H1 (cell line): ENCODE data around the gene CALY. TPM values are rescaled to one million over a fixed set of nuclear protein-coding genes. Genes with fewer than 3 reads are reported as not detected.

Experiments
- CTCF ChIA-PET: fragments of 300-600 bp; sonication (Branson Sonifier 250); formaldehyde crosslinking; loops from one replicate; lab custom pipeline; 2021; ENCODE audit not compliant: partially characterized antibody; lab: Charles Lee
- POLR2A ChIA-PET: fragments of 300-600 bp; sonication (Branson Sonifier 250); formaldehyde crosslinking; loops from one replicate; lab custom pipeline; 2021; ENCODE audit warnings: inconsistent platforms; ENCODE audit not compliant: partially characterized antibody; lab: Charles Lee
- DNase-seq, 2 experiments: peaks; one replicate each; pipeline versions ENCODE4 v3.0.0 to v3.0.0-alpha.2; 2010 to 2022; ENCODE audit warnings: low spot score in 2 of 2, low read depth in 1 of 2, mixed read lengths in 1 of 2
- FAIRE-seq: peaks from 2 replicates; lab custom pipeline; 2011; peaks lifted over from hg19 to GRCh38; lab: Jason Lieb, UNC
- H2AFZ ChIP-seq: 2 replicates; pipeline ENCODE4 v1.8.1; 2012; ENCODE audit warnings: low read length, inconsistent platforms
- H2AK5ac ChIP-seq: 2 replicates; pipeline ENCODE4 v1.6.1; 2013; ENCODE audit warnings: low read depth, low read length
- H2BK120ac ChIP-seq: replicated peaks from 2 replicates; pipeline ENCODE3; 2013; ENCODE audit warnings: low read depth, low read length, inconsistent platforms
- H2BK12ac ChIP-seq: 2 replicates; pipeline ENCODE4 v1.6.1; 2013; ENCODE audit warnings: low read depth, low read length
- H2BK15ac ChIP-seq: 2 replicates; pipeline ENCODE4 v1.6.1; 2013; ENCODE audit warnings: low read length
- H2BK20ac ChIP-seq: 2 replicates; pipeline ENCODE4 v1.6.1; 2013; ENCODE audit warnings: low read length
- H2BK5ac ChIP-seq: 2 replicates; pipeline ENCODE4 v1.6.1; 2013; ENCODE audit warnings: low read depth, low read length
- H3K14ac ChIP-seq: 2 replicates; pipeline ENCODE4 v1.6.1; 2013; ENCODE audit warnings: inconsistent platforms; ENCODE audit not compliant: insufficient read length
- H3K18ac ChIP-seq: 2 replicates; pipeline ENCODE4 v1.6.1; 2013; ENCODE audit warnings: low read length; ENCODE audit errors: extremely low read depth
- H3K23ac ChIP-seq: 2 replicates; pipeline ENCODE4 v1.6.1; 2013; ENCODE audit warnings: inconsistent platforms; ENCODE audit not compliant: insufficient read length
- H3K23me2 ChIP-seq: 2 replicates; pipeline ENCODE4 v1.6.1; 2013; ENCODE audit warnings: low read depth, low read length
- H3K27ac ChIP-seq: 2 replicates; pipeline ENCODE4 v1.6.1; 2011; ENCODE audit warnings: low read depth, low read length, inconsistent platforms
- H3K27me3 ChIP-seq, 4 experiments: replicated peaks in 1 of 4; 1 replicate in 1 of 4; 2 replicates in 3 of 4; pipeline versions ENCODE4 v1.6.1 to v1.8.1; 2011 to 2013; ENCODE audit warnings: low read length in 3 of 4, mild to moderate bottlenecking in 3 of 4, inconsistent platforms in 2 of 4, mixed read lengths in 2 of 4, moderate library complexity in 1 of 4; ENCODE audit not compliant: control insufficient read depth in 3 of 4, insufficient read depth in 3 of 4; ENCODE audit errors: extremely low read depth in 1 of 4
- H3K36me3 ChIP-seq, 4 experiments: 2 replicates each; pipeline versions ENCODE4 v1.6.1 to v1.8.1; 2011 to 2013; ENCODE audit warnings: mild to moderate bottlenecking in 4 of 4, low read length in 3 of 4, moderate library complexity in 2 of 4, control low read depth in 1 of 4, inconsistent platforms in 1 of 4; ENCODE audit not compliant: insufficient read depth in 4 of 4, control insufficient read depth in 2 of 4
- H3K4ac ChIP-seq: replicated peaks from 2 replicates; pipeline ENCODE3; 2013; ENCODE audit warnings: low read length, low read depth, mixed read lengths, inconsistent platforms; ENCODE audit not compliant: insufficient read length
- H3K4me1 ChIP-seq, 4 experiments: replicated peaks in 1 of 4; 1 replicate in 1 of 4; 2 replicates in 3 of 4; pipeline versions ENCODE4 v1.6.1 to v1.8.1; 2011 to 2013; ENCODE audit warnings: low read length in 3 of 4, inconsistent platforms in 2 of 4, mixed read lengths in 1 of 4; ENCODE audit not compliant: insufficient read depth in 4 of 4, control insufficient read depth in 3 of 4
- H3K4me2 ChIP-seq, 2 experiments: 2 replicates each; pipeline versions ENCODE4 v1.6.1 to v1.8.1; 2011 to 2013; ENCODE audit warnings: low read depth in 2 of 2, low read length in 2 of 2, control low read depth in 1 of 2, inconsistent platforms in 1 of 2, mild to moderate bottlenecking in 1 of 2; ENCODE audit not compliant: insufficient read depth in 1 of 2
- H3K4me3 ChIP-seq, 4 experiments: fragments of 200-600, 300-600 bp in 1 of 4; sonication (generic), shearing (Covaris generic), sonication (Bioruptor Twin) in 1 of 4; 2 replicates each; pipeline versions ENCODE4 v1.5.1 to v1.8.1; 2011 to 2016; ENCODE audit warnings: low read length in 4 of 4, low read depth in 3 of 4, control low read depth in 2 of 4, inconsistent platforms in 2 of 4, mild to moderate bottlenecking in 2 of 4, mixed read lengths in 1 of 4, moderate library complexity in 1 of 4; ENCODE audit not compliant: insufficient read depth in 2 of 4; ENCODE audit errors: extremely low read depth in 1 of 4
- H3K56ac ChIP-seq: replicated peaks from 2 replicates; pipeline ENCODE3; 2013; ENCODE audit warnings: low read depth, mild to moderate bottlenecking, mixed read lengths, low read length, inconsistent platforms; ENCODE audit not compliant: insufficient read length
- H3K79me1 ChIP-seq: 2 replicates; pipeline ENCODE4 v1.6.1; 2013; ENCODE audit warnings: low read depth, low read length, control low read depth
- H3K79me2 ChIP-seq, 2 experiments: 2 replicates each; pipeline versions ENCODE4 v1.6.1 to v1.8.1; 2012 to 2013; ENCODE audit warnings: low read length in 2 of 2, mild to moderate bottlenecking in 2 of 2, inconsistent platforms in 1 of 2; ENCODE audit not compliant: insufficient read depth in 2 of 2, control insufficient read depth in 1 of 2
- H3K9ac ChIP-seq, 4 experiments: replicated peaks in 1 of 4; 1 replicate in 1 of 4; 2 replicates in 3 of 4; pipeline versions ENCODE4 v1.6.1 to v1.8.1; 2011 to 2013; ENCODE audit warnings: low read depth in 3 of 4, low read length in 3 of 4, control low read depth in 2 of 4, mild to moderate bottlenecking in 2 of 4, moderate library complexity in 2 of 4, inconsistent platforms in 1 of 4; ENCODE audit errors: extremely low read depth in 1 of 4
- H3K9me3 ChIP-seq, 2 experiments: 2 replicates each; pipeline versions ENCODE4 v1.6.1 to v1.8.1; 2012 to 2013; ENCODE audit warnings: mild to moderate bottlenecking in 2 of 2, moderate library complexity in 2 of 2, control low read depth in 1 of 2, inconsistent platforms in 1 of 2, low read depth in 1 of 2, low read length in 1 of 2, mixed read lengths in 1 of 2; ENCODE audit not compliant: insufficient read depth in 2 of 2
- H4K20me1 ChIP-seq, 2 experiments: replicated peaks in 1 of 2; 2 replicates each; pipeline versions ENCODE3 to v1.8.1; 2011 to 2013; ENCODE audit warnings: inconsistent platforms in 2 of 2, low read length in 2 of 2, mild to moderate bottlenecking in 1 of 2; ENCODE audit not compliant: insufficient read depth in 2 of 2, control insufficient read depth in 1 of 2
- H4K5ac ChIP-seq: 2 replicates; pipeline ENCODE4 v1.6.1; 2013; ENCODE audit warnings: low read length, low read depth, mixed read lengths, inconsistent platforms; ENCODE audit not compliant: insufficient read length
- H4K8ac ChIP-seq: 2 replicates; pipeline ENCODE4 v1.8.0; 2013; ENCODE audit warnings: mild to moderate bottlenecking, moderate library complexity, low read length, inconsistent platforms; ENCODE audit not compliant: insufficient read depth; ENCODE audit errors: extremely low read depth
- H4K91ac ChIP-seq: replicated peaks from 2 replicates; pipeline ENCODE3; 2013; ENCODE audit warnings: low read length, mixed read lengths, inconsistent platforms; ENCODE audit not compliant: insufficient read length
- ATF2 ChIP-seq: IDR thresholded peaks from 2 replicates; pipeline ENCODE4 v1.6.1; 2012; ENCODE audit warnings: low read length, inconsistent platforms
- ATF3 ChIP-seq: IDR thresholded peaks from 2 replicates; pipeline ENCODE4 v1.6.1; 2011; ENCODE audit warnings: low read depth, mild to moderate bottlenecking, low read length; ENCODE audit not compliant: insufficient read depth
- BRCA1 ChIP-seq: IDR thresholded peaks from 2 replicates; pipeline ENCODE4 v1.6.1; 2012; ENCODE audit warnings: low read depth, low read length, improper control_type of control experiment
- CTBP2 ChIP-seq: IDR thresholded peaks from 2 replicates; pipeline ENCODE4 v1.7.0; 2011; ENCODE audit warnings: borderline replicate concordance, mild to moderate bottlenecking, moderate library complexity, mixed read lengths, low read length; ENCODE audit not compliant: insufficient read depth, insufficient read length
- EZH2 ChIP-seq: fragments of 200-600 bp; sonication (generic); IDR thresholded peaks from 2 replicates; pipeline ENCODE4 v1.7.1; 2012; ENCODE audit warnings: low read depth, mild to moderate bottlenecking, moderate library complexity, low read length, inconsistent platforms; ENCODE audit not compliant: severe bottlenecking
- KDM1A ChIP-seq: fragments of 200-600, 300-600 bp; sonication (generic); IDR thresholded peaks from 2 replicates; pipeline ENCODE4 v1.7.1; 2016; ENCODE audit warnings: mild to moderate bottlenecking, low read length, borderline replicate concordance
- KDM5A ChIP-seq: fragments of 200-600 bp; IDR thresholded peaks from 2 replicates; pipeline ENCODE4 v1.7.1; 2012; ENCODE audit warnings: mild to moderate bottlenecking, low read length, inconsistent platforms, mixed read lengths
- MAFK ChIP-seq: IDR thresholded peaks from 2 replicates; pipeline ENCODE4 v1.6.1; 2012; ENCODE audit warnings: low read depth, mild to moderate bottlenecking, improper control_type of control experiment, low read length
- SP1 ChIP-seq: IDR thresholded peaks from 2 replicates; pipeline ENCODE4 v1.6.1; 2011; ENCODE audit warnings: low read depth, low read length
- USF2 ChIP-seq: IDR thresholded peaks from 2 replicates; pipeline ENCODE4 v1.6.1; 2011; ENCODE audit warnings: low read length, improper control_type of control experiment
- WGBS, 2 experiments: shearing (Covaris generic) in 1 of 2; methylation state at CpG; one replicate each; pipeline versions ENCODE4 v1.1.6 to v1.1.7; 2013 to 2015; ENCODE audit warnings: low lambda C conversion rate in 2 of 2, mixed read lengths in 2 of 2, inconsistent platforms in 1 of 2, low coverage in 1 of 2, missing lambda C conversion rate in 1 of 2; ENCODE audit not compliant: insufficient replicate concordance in 2 of 2, insufficient coverage in 1 of 2, insufficient read length in 1 of 2; ENCODE audit errors: extremely low coverage in 1 of 2, missing lambda C conversion rate in 1 of 2; 5-methylcytosine and 5-hydroxymethylcytosine counted together
- polyA plus RNA-seq, 7 experiments: library from polyadenylated mRNA; depleted of rRNA in 3 of 7; stranded (reverse) in 5 of 7; unstranded in 2 of 7; fragments of >200 nt in 5 of 7; fragments of 200-250 nt in 2 of 7; gene quantifications; 1 replicate in 5 of 7; 2 replicates in 1 of 7; 4 replicates in 1 of 7; pipeline versions ENCODE4 v1.2.1 to v1.2.3, GENCODE V29; 2011 to 2013; ENCODE audit warnings: missing spikeins in 2 of 7, mixed read lengths in 2 of 7
- total RNA-seq: library from RNA; stranded (reverse); fragmentation: NEBNext Ultra II Directional; extraction: Animal tissue kit (Norgen Biotek cat#: 25700); gene quantifications from 2 replicates; pipeline ENCODE4 v1.2.1, GENCODE V29; 2021

CALY gene
- total and polyA plus RNA-seq, 2 of the 8 experiments (the other 6 are each of a cell fraction or from before 2014, with no cell fraction given), result 1.3 to 1.5 TPM

- H3K4me2 ChIP-seq, result no peak overlapping the region
- H3K36me3 ChIP-seq, result peaks cover 2 to 12% (median 6%) of the 10 kb centered on the region in 4 experiments; a peak in 7 of 8 replicates
- no peak overlapping the region for H3K23ac ChIP-seq
- CTCF ChIA-PET, result interaction anchor here (0.7 to 3.0 kb wide), 3 partner anchors 13 to 44 kb away, joined by 3 to 24 read pairs (median 3); no protein-coding TSS in a partner anchor
- POLR2A ChIA-PET, result interaction anchor here (1.1 kb wide), 1 partner anchor 88 kb away, joined by 3 read pairs; no protein-coding TSS in a partner anchor
- H2BK5ac ChIP-seq, result no peak overlapping the region
- H3K27me3 ChIP-seq, result no peaks in the 10 kb centered on the region
- H4K20me1 ChIP-seq, result peaks cover 6 to 20% of the 10 kb centered on the region in 2 experiments
- no peak overlapping the region for H2BK20ac ChIP-seq
- peaks cover 30% of the 10 kb centered on the region for H3K79me1 ChIP-seq
- no peak overlapping the region for H3K9ac ChIP-seq
- H3K56ac ChIP-seq, result no peak overlapping the region
- no peak overlapping the region for H4K8ac ChIP-seq
- no peak overlapping the region for H4K5ac ChIP-seq
- no peak overlapping the region for H3K27ac ChIP-seq
- peaks cover 0 to 6% (median 4%) of the 10 kb centered on the region in 4 experiments; a peak in 4 of 7 replicates for H3K4me1 ChIP-seq
- no peak overlapping the region for H3K14ac ChIP-seq
- no peak for DNase-seq
- no peak overlapping the region for H2BK120ac ChIP-seq
- H3K4me3 ChIP-seq, result no peak overlapping the region
- no peaks in the 10 kb centered on the region for H3K9me3 ChIP-seq
- no peak overlapping the region for H2BK15ac ChIP-seq
- WGBS, 2 experiments, result 84% methylated on average over 5 of the region's 5 CpGs; no CpG with 5 or more reads in 1 of the 2 experiments
- peaks cover 3 to 44% of the 10 kb centered on the region in 2 experiments; a peak in 3 of 4 replicates for H3K79me2 ChIP-seq
- no peak overlapping the region for H2BK12ac ChIP-seq
- H2AFZ ChIP-seq, result no peak overlapping the region
- no peak overlapping the region for H3K18ac ChIP-seq
- peaks cover 9% of the 10 kb centered on the region; the same call in 1 of the 2 replicates for H3K23me2 ChIP-seq
- no peak overlapping the region for H2AK5ac ChIP-seq
- H3K4ac ChIP-seq, result no peak overlapping the region
- H4K91ac ChIP-seq, result no peak overlapping the region
- no peak for FAIRE-seq
- no peak for TF ChIP-seq ATF3
- TF ChIP-seq USF2, result no peak
- no peak for TF ChIP-seq SP1
- TF ChIP-seq BRCA1, result no peak
- TF ChIP-seq CTBP2, result no peak
- TF ChIP-seq EZH2, result no peak
- TF ChIP-seq ATF2, result no peak
- no peak for TF ChIP-seq KDM5A
- no peak for TF ChIP-seq KDM1A
- TF ChIP-seq MAFK, result no peak
Measured at GRCh38 chr10:133306097-133306476, 30.6 kb downstream of the CALY start.
